Ascending aorta (tissue), 2 donors: ENCODE results near the gene SLC39A13. TPM values are rescaled to one million over a fixed set of nuclear protein-coding genes. Genes with fewer than 3 reads are reported as not detected.
"Not testable (repeated sequence)": the region's sequence is repeated elsewhere in the genome, so short reads cannot be mapped to it uniquely, and the experiment has no call there.

Source experiments
- DNase-seq, 2 donors: peaks; one replicate each; pipeline ENCODE4 v3.0.0-alpha.2; 2019; ENCODE audit warnings: low spot score in 2 of 2
- H3K27ac ChIP-seq, 2 donors: fragments of 200-600 bp; sonication (generic); one replicate each; pipeline ENCODE4 v1.5.1; 2016 to 2017; ENCODE audit warnings: mild to moderate bottlenecking in 1 of 2
- H3K27me3 ChIP-seq: fragments of 200-600 bp; sonication (generic); one replicate; pipeline ENCODE4 v1.5.1; 2017
- H3K36me3 ChIP-seq, 2 donors: fragments of 200-600 bp; sonication (generic); one replicate each; pipeline ENCODE4 v1.5.1; 2016
- H3K4me1 ChIP-seq, 2 donors: fragments of 200-600 bp; sonication (generic); one replicate each; pipeline ENCODE4 v1.5.1; 2016 to 2017; ENCODE audit warnings: mild to moderate bottlenecking in 1 of 2
- H3K4me3 ChIP-seq, 2 donors: fragments of 200-600 bp; sonication (generic); one replicate each; pipeline ENCODE4 v1.5.1; 2016 to 2017; ENCODE audit warnings: mild to moderate bottlenecking in 1 of 2
- H3K9me3 ChIP-seq, 2 donors: fragments of 200-600 bp; sonication (generic); one replicate each; pipeline ENCODE4 v1.5.1; 2016
- CTCF ChIP-seq, 3 experiments: fragments of 200-600 bp in 2 of 3; fragments of 450-650 bp in 1 of 3; sonication (generic) in 2 of 3; IDR thresholded peaks; one replicate each; pipeline ENCODE4 v1.5.1; 2016 to 2019; ENCODE audit warnings: antibody characterized with exemption in 3 of 3, mild to moderate bottlenecking in 1 of 3, moderate library complexity in 1 of 3
- intact Hi-C: fragments of 100-400 bp; cut with DNase I; formaldehyde crosslinking; loops from one replicate; pipeline ENCODE4 v1.15.1; 2023
- total RNA-seq: library from RNA; depleted of rRNA; stranded (reverse); fragments of >200 nt; gene quantifications from one replicate; pipeline ENCODE4 v1.1.0, GENCODE V29; 2016

SLC39A13 gene
- total RNA-seq, 1 donor from 2014 or later = 246 TPM

- intact Hi-C loops = no loop called here
- Histone ChIP-seq H3K27me3 (no peaks in the 10 kb centered on the region), H3K4me3 (no peak overlapping the region)
Observed at GRCh38 chr11:47453365-47453764, 45.0 kb downstream of the SLC39A13 start.

GRCh38 chr11:47454258-47454671, 45.9 kb downstream of the SLC39A13 start:
- intact Hi-C loops = loop anchor here (1.0 to 2.0 kb wide), 2 partner anchors 45 to 80 kb away; partner anchors contain the start of gene SLC39A13
- DNase-seq = peak; percentile 49 to 87
- TF ChIP-seq CTCF (IDR thresholded peaks at IDR 0.05) = peak; percentile 71 to 77 (median 76)
- not testable (repeated sequence) for H3K4me1 ChIP-seq, H3K27ac ChIP-seq, H3K4me3 ChIP-seq, H3K27me3 ChIP-seq, H3K36me3 ChIP-seq, H3K9me3 ChIP-seq

More at GRCh38 chr11:47453365-47453764, 45.0 kb downstream of the SLC39A13 start:
- Histone ChIP-seq H3K4me1 (no peaks in the 10 kb centered on the region), H3K27ac (no peak overlapping the region), H3K9me3 (no peaks in the 10 kb centered on the region), H3K36me3 (no peaks in the 10 kb centered on the region)
- no peak for TF ChIP-seq CTCF (IDR thresholded peaks at IDR 0.05)
- no peak for DNase-seq

GRCh38 chr11:47460571-47461235, 52.3 kb downstream of the SLC39A13 start:
- intact Hi-C loops = no loop called here
- no peak for TF ChIP-seq CTCF (IDR thresholded peaks at IDR 0.05)

GRCh38 chr11:47461876-47462275, 53.5 kb downstream of the SLC39A13 start:
- no peak overlapping the region for H3K27ac ChIP-seq

More at GRCh38 chr11:47460571-47461235, 52.3 kb downstream of the SLC39A13 start:
- Histone ChIP-seq H3K9me3 (no peaks in the 10 kb centered on the region), H3K4me1 (no peaks in the 10 kb centered on the region), H3K36me3 (peaks cover 14 to 24% of the 10 kb centered on the region in 2 donors), H3K27ac (no peak overlapping the region), H3K27me3 (no peaks in the 10 kb centered on the region), H3K4me3 (no peak overlapping the region)
- DNase-seq = no peak

GRCh38 chr11:47464483-47464882, 56.1 kb downstream of the SLC39A13 start:
- Histone ChIP-seq H3K27ac (no peak overlapping the region), H3K27me3 (no peaks in the 10 kb centered on the region), H3K36me3 (peaks cover 11 to 20% of the 10 kb centered on the region in 2 donors), H3K9me3 (no peaks in the 10 kb centered on the region), H3K4me1 (peaks cover 0 to 7% of the 10 kb centered on the region in 2 donors), H3K4me3 (no peak overlapping the region)
- intact Hi-C loops = no loop called here
- no peak for TF ChIP-seq CTCF (IDR thresholded peaks at IDR 0.05)
- no peak for DNase-seq

More at GRCh38 chr11:47461876-47462275, 53.5 kb downstream of the SLC39A13 start:
- Histone ChIP-seq H3K4me3 (no peak overlapping the region), H3K36me3 (peaks cover 14 to 24% of the 10 kb centered on the region in 2 donors), H3K4me1 (peaks cover 0 to 6% of the 10 kb centered on the region in 2 donors), H3K9me3 (no peaks in the 10 kb centered on the region), H3K27me3 (no peaks in the 10 kb centered on the region)
- no peak for TF ChIP-seq CTCF (IDR thresholded peaks at IDR 0.05)
- DNase-seq = no peak
- intact Hi-C loops = no loop called here

Other genes starting within 250 kb of the SLC39A13 start
- gene ARFGAP2, start 231.7 kb upstream of the SLC39A13 start, total RNA-seq = 66.1 TPM
- gene PACSIN3, start 222.2 kb upstream of the SLC39A13 start, total RNA-seq = 32.7 TPM
- 22.6 TPM for gene DDB2, start 193.6 kb upstream of the SLC39A13 start, total RNA-seq
- 63.3 TPM for gene ACP2, start 159.8 kb upstream of the SLC39A13 start, total RNA-seq
- 92.4 TPM for gene NR1H3, start 150.6 kb upstream of the SLC39A13 start, total RNA-seq
- 31.7 TPM for gene MADD, start 138.5 kb upstream of the SLC39A13 start, total RNA-seq
- not detected for gene MYBPC3, start 55.9 kb upstream of the SLC39A13 start, total RNA-seq
- gene SPI1, start 30.0 kb upstream of the SLC39A13 start, total RNA-seq = 98.2 TPM
- 34.8 TPM for gene PSMC3, start 17.8 kb downstream of the SLC39A13 start, total RNA-seq
- not detected for gene RAPSN, start 40.5 kb downstream of the SLC39A13 start, total RNA-seq
- gene CELF1, start 144.5 kb downstream of the SLC39A13 start, total RNA-seq = 68.9 TPM
- gene PTPMT1, start 157.0 kb downstream of the SLC39A13 start, total RNA-seq = 215 TPM
- 14.8 TPM for gene KBTBD4, start 170.4 kb downstream of the SLC39A13 start, total RNA-seq
- gene NDUFS3, start 170.5 kb downstream of the SLC39A13 start, total RNA-seq = 19.9 TPM
- gene FAM180B, start 178.1 kb downstream of the SLC39A13 start, total RNA-seq = not detected
- not detected for gene C1QTNF4, start 185.8 kb downstream of the SLC39A13 start, total RNA-seq
- 55.9 TPM for gene MTCH2, start 234.0 kb downstream of the SLC39A13 start, total RNA-seq